Stimulated activated CD4-positive, alpha-beta T cell treated with anti-CD3 and anti-CD28 coated beads, Interleukin-15, amount 100 ng/mL, for 1 hour (primary cell): ENCODE measurements around the gene ZNF710.

Experiments
- DNase-seq, 2 donors: peaks; one replicate each; pipeline ENCODE4 v3.0.0-alpha.2; 2020; ENCODE audit warnings: low read depth in 1 of 2, low spot score in 1 of 2

ZNF710 gene

GRCh38 chr15:89991312-89991711, 9.8 kb upstream of the ZNF710 start:
- no peak for DNase-seq

DNA sequence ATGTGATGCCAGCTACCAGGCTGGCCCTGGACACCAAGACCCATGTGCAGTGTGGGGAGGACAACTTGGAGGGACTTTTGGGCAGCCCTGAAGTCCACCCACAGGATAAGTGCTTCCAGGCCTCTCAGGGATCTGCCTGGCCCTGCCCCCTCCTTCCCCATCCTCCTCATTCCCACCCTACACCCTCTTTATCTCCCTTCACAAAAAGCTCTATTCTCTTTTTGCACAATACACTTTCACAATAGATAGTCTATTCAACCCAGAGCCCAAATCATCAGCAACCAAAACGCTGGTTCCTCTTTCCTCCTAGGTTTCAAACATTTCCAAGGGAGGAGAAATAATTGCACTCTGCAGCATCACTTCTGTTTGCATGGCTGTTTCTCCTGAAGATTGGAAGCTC, 7.8 kb upstream of the ZNF710 start:
- DNase-seq = no peak

- no peak for DNase-seq
These were observed 4.0 kb upstream of the ZNF710 start for GRCh38 chr15:89997079-89997478.

DNA sequence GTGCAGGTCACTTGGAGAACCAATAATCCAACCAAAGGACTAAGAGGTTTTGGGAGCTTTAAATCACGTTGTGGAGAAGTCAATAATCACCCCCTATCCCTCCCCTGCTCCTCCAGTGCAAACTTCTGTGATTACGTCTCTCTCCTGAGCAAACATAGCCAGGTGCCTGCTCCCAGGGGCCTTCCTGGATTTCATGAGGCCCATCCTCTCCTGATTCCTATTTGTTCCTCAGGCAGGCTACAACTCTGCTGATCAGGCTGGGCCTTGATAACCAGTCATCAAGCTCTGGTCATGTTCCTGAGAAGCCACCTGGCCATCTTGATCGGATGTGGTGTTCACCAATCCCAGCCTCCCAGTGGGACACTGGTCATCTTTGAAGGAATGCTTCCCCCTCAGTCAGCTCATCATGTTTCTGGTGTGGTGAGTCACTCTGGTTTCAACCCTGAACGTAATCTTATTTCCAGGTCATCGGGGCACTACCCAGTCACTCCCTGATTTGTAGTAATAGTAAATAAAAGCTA, 2.9 kb upstream of the ZNF710 start:
- DNase-seq = no peak

DNA sequence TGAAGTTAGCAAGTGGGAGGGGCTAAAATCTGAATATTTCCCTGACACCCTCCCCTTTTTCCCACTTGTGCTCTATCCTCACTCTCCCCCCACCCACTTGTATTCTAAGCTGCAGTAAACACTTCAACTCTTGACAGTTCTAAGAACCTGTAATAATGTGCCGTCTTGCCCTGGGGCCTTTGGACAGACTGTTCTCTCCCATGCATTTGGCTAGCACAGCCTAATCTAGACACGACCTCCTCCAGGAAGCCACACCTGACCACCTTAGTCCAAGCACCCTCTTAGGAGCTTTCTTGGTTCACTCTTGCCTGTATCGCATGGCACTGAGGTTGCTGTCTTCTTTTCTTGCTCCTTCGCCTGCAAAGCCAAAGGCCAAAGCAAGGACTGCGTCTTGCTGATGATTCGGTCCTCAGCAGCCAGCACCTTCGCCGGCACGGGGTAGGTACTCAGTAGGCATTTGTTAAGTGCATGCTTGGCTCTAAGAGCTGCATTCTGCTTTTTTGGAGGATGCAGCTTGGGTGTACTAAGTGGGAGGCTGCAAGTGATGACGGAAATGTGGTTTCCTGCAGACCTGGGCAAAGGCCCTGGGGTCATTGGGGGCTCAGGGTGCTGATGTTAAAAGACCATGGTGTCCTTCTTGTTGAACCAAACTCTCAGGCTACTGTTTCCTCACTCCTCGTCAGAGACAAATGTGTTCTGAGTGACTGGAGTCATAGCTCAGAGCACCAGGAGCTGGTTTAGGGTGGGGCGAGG, 2.0 kb upstream of the ZNF710 start:
- DNase-seq = no peak

DNA sequence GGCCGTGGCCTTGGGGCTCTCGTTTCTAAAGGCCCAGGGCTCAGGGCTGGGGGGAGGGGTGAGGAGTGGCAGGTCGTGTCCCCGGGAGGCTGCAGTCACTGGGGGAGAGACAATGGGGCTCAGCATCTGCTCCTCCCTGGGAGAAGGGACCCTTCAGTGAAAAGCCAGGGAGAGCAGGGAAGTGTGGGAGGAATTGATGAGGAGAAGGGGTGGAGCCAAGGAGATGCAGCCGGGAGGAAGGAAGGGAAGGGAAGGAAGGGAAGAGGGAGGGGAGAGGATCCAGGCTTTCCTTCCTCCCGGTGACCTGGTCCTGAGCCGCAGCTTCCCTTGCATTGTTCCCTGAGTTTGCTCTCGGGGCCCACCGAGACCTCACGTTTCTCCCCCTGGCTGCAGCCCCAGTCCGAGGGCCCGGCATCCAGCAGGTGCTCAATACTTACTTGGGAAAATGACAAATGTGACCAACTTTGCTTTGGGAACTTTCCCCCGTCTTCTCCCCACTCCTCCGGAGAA, 1.4 kb upstream of the ZNF710 start:
- no peak for DNase-seq

DNA sequence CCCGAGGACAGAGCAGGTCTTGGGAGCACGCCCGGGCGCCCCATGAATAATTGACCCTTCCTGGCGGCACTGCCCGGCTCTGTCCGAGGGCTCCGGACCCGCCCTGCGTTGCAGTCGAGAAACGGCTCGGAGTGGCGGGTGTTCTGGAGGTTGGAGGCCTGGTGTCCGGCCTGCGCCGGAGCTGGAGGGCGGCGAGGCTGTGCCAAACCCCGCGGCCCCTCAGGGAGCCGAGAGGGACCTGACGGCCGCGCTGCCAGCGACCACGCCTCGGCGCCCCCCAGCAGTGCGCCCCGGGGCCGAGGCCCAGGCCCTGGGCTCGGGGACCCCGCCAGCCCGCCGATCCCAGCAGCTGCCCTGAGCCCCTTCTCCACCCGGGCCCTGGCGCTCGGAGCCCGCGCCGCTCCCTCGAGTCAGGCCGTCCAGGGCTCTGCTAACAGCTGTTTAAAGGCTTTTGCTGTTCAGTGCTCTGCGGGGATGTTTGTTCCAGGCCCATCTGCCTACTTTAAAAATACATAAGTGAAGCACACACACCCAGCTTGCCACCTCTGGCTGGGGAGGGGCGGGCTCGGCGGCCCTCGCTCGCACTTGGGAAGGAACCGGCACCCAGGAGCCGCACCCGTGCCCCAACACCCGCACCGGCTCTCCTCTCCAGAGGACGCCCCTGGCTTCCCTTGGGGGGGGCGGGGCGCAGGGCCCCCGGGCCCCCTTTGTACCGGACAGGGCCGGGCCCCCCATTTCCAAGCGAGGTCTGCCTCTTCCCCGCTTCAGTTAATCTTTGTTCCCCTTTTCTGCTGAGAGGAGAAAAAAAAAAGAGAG, 730 bp upstream of the ZNF710 start:
- no peak for DNase-seq

- DNase-seq = peak in 1 of 2 donors; percentile 59
These were observed 731 bp downstream of the ZNF710 start for GRCh38 chr15:90001683-90002427.

DNA sequence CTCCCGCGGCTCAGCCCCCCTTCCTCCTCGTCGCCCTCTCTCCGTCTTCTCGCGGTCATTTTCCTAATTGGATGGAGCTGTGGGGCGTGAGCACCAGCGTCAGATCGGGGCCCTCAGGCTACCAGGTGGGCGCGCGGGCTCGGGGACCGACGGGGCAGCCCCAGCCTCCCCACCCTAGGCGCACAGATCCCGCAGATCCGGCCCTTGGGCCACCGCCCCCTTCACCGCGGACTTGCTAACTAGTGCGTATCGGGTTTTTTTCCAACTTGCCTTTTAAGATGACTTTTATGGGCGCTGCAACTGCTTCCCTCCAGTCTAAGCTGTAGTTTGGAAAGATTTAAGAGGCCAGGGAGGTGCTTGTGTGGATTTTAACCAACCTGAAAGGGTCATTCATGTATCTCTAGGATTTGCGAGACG, 1.3 kb downstream of the ZNF710 start:
- DNase-seq = no peak

- no peak for DNase-seq
These were observed 2.6 kb downstream of the ZNF710 start for GRCh38 chr15:90003736-90004135.

- no peak for DNase-seq
These were observed 3.1 kb downstream of the ZNF710 start for GRCh38 chr15:90004252-90004651.

- no peak for DNase-seq
These were observed 3.5 kb downstream of the ZNF710 start for GRCh38 chr15:90004671-90005070.

- no peak for DNase-seq
These were observed 5.3 kb downstream of the ZNF710 start for GRCh38 chr15:90006217-90007075.

- DNase-seq = no peak
These were observed 5.9 kb downstream of the ZNF710 start for GRCh38 chr15:90007076-90007460.

- no peak for DNase-seq
These were observed 7.5 kb downstream of the ZNF710 start for GRCh38 chr15:90008607-90009006.

- DNase-seq = no peak
These were observed 8.3 kb downstream of the ZNF710 start for GRCh38 chr15:90009301-90010022.

DNA sequence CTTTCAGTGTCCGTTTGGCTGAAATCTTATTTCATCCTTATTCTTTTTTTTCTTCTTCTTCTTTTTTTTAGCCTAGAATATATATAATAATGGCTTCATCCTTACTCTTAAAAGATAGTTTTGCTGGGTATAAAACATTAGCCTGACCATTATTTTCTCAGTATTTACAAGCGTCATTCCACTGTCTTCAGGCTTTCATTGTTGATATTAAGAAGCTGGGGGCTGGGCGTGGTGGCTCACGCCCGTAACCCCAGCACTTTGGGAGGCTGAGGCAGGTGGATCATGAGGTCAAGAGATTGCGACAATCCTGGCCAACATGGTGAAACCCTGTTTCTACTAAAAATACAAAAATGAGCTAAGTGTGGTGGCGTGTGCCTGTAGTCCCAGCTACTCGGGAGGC, 10.6 kb downstream of the ZNF710 start:
- DNase-seq = no peak

- DNase-seq = no peak
These were observed 12.4 kb downstream of the ZNF710 start for GRCh38 chr15:90013503-90013937.

- no peak for DNase-seq
These were observed 14.2 kb downstream of the ZNF710 start for GRCh38 chr15:90015294-90015693.

GRCh38 chr15:90015749-90016148, 14.6 kb downstream of the ZNF710 start:
- DNase-seq = no peak
